IMR-90 (cell line): ENCODE data around the gene PTPRO. TPM values are rescaled to one million over a fixed set of nuclear protein-coding genes. Genes with fewer than 3 reads are reported as not detected.

Source experiments
- ATAC-seq: fragments of 200-7000 bp; cut with Tn5 transposase; 2 replicates; pipeline ENCODE4 v1.9.1; 2020; ENCODE audit warnings: low read depth, mild to moderate bottlenecking, moderate library complexity
- BruUV-seq: library from RNA; stranded (reverse); fragments of 400-500 nt; replicated peaks from 2 replicates; lab custom pipeline; 2021; lab: Mats Ljungman, UMichigan
- CTCF ChIA-PET: fragments of 300-600 bp; formaldehyde crosslinking; extraction: SDS; loops from one replicate; lab custom pipeline; 2021; ENCODE audit warnings: antibody characterized with exemption; lab: Yijun Ruan, JAX
- POLR2A ChIA-PET: fragments of 300-600 bp; sonication (Branson Sonifier 250); formaldehyde crosslinking; loops from one replicate; lab custom pipeline; 2022; ENCODE audit warnings: antibody characterized with exemption; ENCODE audit not compliant: unreplicated experiment; lab: Charles Lee
- DNase-seq: peaks from one replicate; pipeline ENCODE4 v3.0.0; 2013
- H2AFZ ChIP-seq: replicated peaks from 2 replicates; pipeline ENCODE3; 2013; ENCODE audit warnings: low read length, mild to moderate bottlenecking; ENCODE audit not compliant: poor library complexity
- H2AK5ac ChIP-seq: 2 replicates; pipeline ENCODE4 v1.6.1; 2013; ENCODE audit warnings: low read depth, low read length, inconsistent platforms
- H2AK9ac ChIP-seq: replicated peaks from 2 replicates; pipeline ENCODE3; 2013; ENCODE audit warnings: mild to moderate bottlenecking, low read depth, low read length, moderate library complexity; ENCODE audit not compliant: poor library complexity
- H2BK120ac ChIP-seq: 2 replicates; pipeline ENCODE4 v1.6.1; 2013; ENCODE audit warnings: low read depth, low read length, inconsistent platforms
- H2BK15ac ChIP-seq: 3 replicates; pipeline ENCODE4 v1.6.1; 2013; ENCODE audit warnings: low read depth, low read length, inconsistent platforms
- H2BK20ac ChIP-seq: 2 replicates; pipeline ENCODE4 v1.6.1; 2013; ENCODE audit warnings: low read depth, mild to moderate bottlenecking, inconsistent platforms, low read length, moderate library complexity
- H2BK5ac ChIP-seq: 2 replicates; pipeline ENCODE4 v1.6.1; 2013; ENCODE audit warnings: mild to moderate bottlenecking, low read depth, low read length, inconsistent platforms; ENCODE audit not compliant: poor library complexity, severe bottlenecking
- H3K14ac ChIP-seq: replicated peaks from 2 replicates; pipeline ENCODE4 v1.6.1; 2013; ENCODE audit warnings: low read depth, low read length, inconsistent platforms
- H3K18ac ChIP-seq: 2 replicates; pipeline ENCODE4 v1.6.1; 2013; ENCODE audit warnings: low read depth, low read length, control low read depth
- H3K23ac ChIP-seq: 2 replicates; pipeline ENCODE4 v1.6.1; 2013; ENCODE audit warnings: low read depth, low read length, inconsistent platforms
- H3K27ac ChIP-seq: 2 replicates; pipeline ENCODE4 v1.5.1; 2013; ENCODE audit warnings: mild to moderate bottlenecking, control low read depth, low read length; ENCODE audit not compliant: insufficient read depth
- H3K27me3 ChIP-seq: 2 replicates; pipeline ENCODE4 v1.6.1; 2013; ENCODE audit warnings: low read length; ENCODE audit not compliant: control insufficient read depth, insufficient read depth
- H3K36me3 ChIP-seq: 2 replicates; pipeline ENCODE4 v1.6.1; 2013; ENCODE audit warnings: low read length, mixed read lengths; ENCODE audit not compliant: control insufficient read depth, insufficient read depth
- H3K4ac ChIP-seq: 2 replicates; pipeline ENCODE4 v1.6.1; 2013; ENCODE audit warnings: low read depth, low read length, inconsistent platforms
- H3K4me1 ChIP-seq: 2 replicates; pipeline ENCODE4 v1.6.1; 2013; ENCODE audit warnings: low read length, mixed read lengths; ENCODE audit not compliant: control insufficient read depth, insufficient read depth
- H3K4me2 ChIP-seq: 2 replicates; pipeline ENCODE4 v1.6.1; 2013; ENCODE audit warnings: low read depth, mild to moderate bottlenecking, control low read depth, low read length, moderate library complexity
- H3K4me3 ChIP-seq: 2 replicates; pipeline ENCODE4 v1.5.1; 2013; ENCODE audit warnings: low read depth, mild to moderate bottlenecking, control low read depth, low read length, moderate library complexity; ENCODE audit not compliant: insufficient read depth
- H3K56ac ChIP-seq: 2 replicates; pipeline ENCODE4 v1.6.1; 2013; ENCODE audit warnings: low read length, inconsistent platforms; ENCODE audit not compliant: insufficient read depth; ENCODE audit errors: extremely low read depth
- H3K79me1 ChIP-seq, 2 experiments: 2 replicates each; pipeline ENCODE4 v1.6.1; 2013; ENCODE audit warnings: low read length in 2 of 2, inconsistent platforms in 1 of 2, low read depth in 1 of 2
- H3K9ac ChIP-seq: 2 replicates; pipeline ENCODE4 v1.6.1; 2013; ENCODE audit warnings: low read depth, low read length, control low read depth
- H3K9me1 ChIP-seq: 2 replicates; pipeline ENCODE4 v1.6.1; 2013; ENCODE audit warnings: low read length, inconsistent platforms; ENCODE audit not compliant: insufficient read depth
- H3K9me3 ChIP-seq: 2 replicates; pipeline ENCODE4 v1.6.1; 2013; ENCODE audit warnings: low read length; ENCODE audit not compliant: control insufficient read depth, insufficient read depth
- H4K20me1 ChIP-seq: 2 replicates; pipeline ENCODE4 v1.6.1; 2013; ENCODE audit warnings: low read length, inconsistent platforms; ENCODE audit not compliant: insufficient read depth
- H4K5ac ChIP-seq: 2 replicates; pipeline ENCODE4 v1.6.1; 2013; ENCODE audit warnings: mild to moderate bottlenecking, low read depth, low read length, control low read depth
- H4K8ac ChIP-seq, 2 experiments: 2 replicates each; pipeline ENCODE4 v1.6.1; 2013; ENCODE audit warnings: low read depth in 2 of 2, low read length in 2 of 2, control low read depth in 1 of 2, inconsistent platforms in 1 of 2
- H4K91ac ChIP-seq: 2 replicates; pipeline ENCODE4 v1.6.1; 2013; ENCODE audit warnings: low read depth, low read length, inconsistent platforms; ENCODE audit not compliant: insufficient read depth
- CEBPB ChIP-seq: IDR thresholded peaks from 2 replicates; pipeline ENCODE4 v1.6.1; 2012; ENCODE audit warnings: low read depth, low read length, improper control_type of control experiment
- MAFK ChIP-seq: IDR thresholded peaks from 2 replicates; pipeline ENCODE4 v1.6.1; 2012; ENCODE audit warnings: low read depth, low read length, improper control_type of control experiment
- NFE2L2 ChIP-seq: fragments of 150-350 bp; IDR thresholded peaks from 2 replicates; pipeline ENCODE4 v1.6.1; 2016; ENCODE audit warnings: low read depth, mild to moderate bottlenecking, low read length
- RCOR1 ChIP-seq: IDR thresholded peaks from 2 replicates; pipeline ENCODE4 v1.6.1; 2012; ENCODE audit warnings: mild to moderate bottlenecking, low read length, improper control_type of control experiment; ENCODE audit not compliant: insufficient replicate concordance
- SMC3 ChIP-seq: fragments of 150-350 bp; IDR thresholded peaks from 2 replicates; pipeline ENCODE4 v1.6.1; 2016; ENCODE audit warnings: low read depth, mild to moderate bottlenecking, antibody characterized with exemption, low read length, moderate library complexity
- USF2 ChIP-seq: fragments of 150-350 bp; IDR thresholded peaks from 2 replicates; pipeline ENCODE4 v1.6.1; 2017; ENCODE audit warnings: mild to moderate bottlenecking, antibody characterized with exemption, low read length, low read depth
- WGBS, 2 experiments: methylation state at CpG; one replicate each; pipeline versions ENCODE4 v1.1.5 to v1.1.7; 2013; ENCODE audit warnings: missing lambda C conversion rate in 2 of 2; ENCODE audit not compliant: insufficient read length in 1 of 2; ENCODE audit errors: extremely low coverage in 2 of 2; 5-methylcytosine and 5-hydroxymethylcytosine counted together
- dilution Hi-C: fragments of 300-500 bp; cut with HindIII; formaldehyde crosslinking; loops from one replicate; pipeline ENCODE4 v1.14.3; 2018; ENCODE audit warnings: low sequenced_read_pairs; ENCODE audit not compliant: unreplicated experiment
- in situ Hi-C: fragments of 300-500 bp; cut with MboI; formaldehyde crosslinking; loops from 3 replicates; pipeline ENCODE4 v1.14.3; 2019; ENCODE audit warnings: low sequenced_read_pairs, inconsistent platforms, mixed read lengths
- intact Hi-C: fragments of 100-400 bp; cut with micrococcal nuclease; formaldehyde crosslinking; loops from 2 replicates; pipeline ENCODE4 v1.10.0; 2022
- polyA plus RNA-seq, 3 experiments: library from polyadenylated mRNA; depleted of rRNA; stranded (reverse); fragments of >200 nt; gene quantifications; 2 replicates each; pipeline ENCODE4 v1.2.3, GENCODE V29; 2012; ENCODE audit warnings: low replicate concordance in 1 of 3
- total RNA-seq: library from RNA; depleted of rRNA; stranded (reverse); fragments of >200 nt; gene quantifications from 2 replicates; pipeline ENCODE4 v1.2.3, GENCODE V29; 2012

PTPRO gene
- total and polyA plus RNA-seq, 2 of the 4 experiments (the other 2 are of a cell fraction), result 0.03 to 0.18 TPM

GRCh38 chr12:15389561-15389960 is 67.3 kb downstream of the PTPRO start:
- no peak overlapping the region for H3K23ac ChIP-seq
- H3K9me1 ChIP-seq, result no peaks in the 10 kb centered on the region
- H4K91ac ChIP-seq, result no peak overlapping the region
- H4K8ac ChIP-seq, result no peak overlapping the region
- H3K4ac ChIP-seq, result no peak overlapping the region
- BruUV-seq, result no TSS peak
- H2BK20ac ChIP-seq, result no peak overlapping the region
- H3K4me1 ChIP-seq, result no peaks in the 10 kb centered on the region
- H3K18ac ChIP-seq, result no peak overlapping the region
- no peaks in the 10 kb centered on the region for H3K27me3 ChIP-seq
- H4K20me1 ChIP-seq, result no peaks in the 10 kb centered on the region
- no peak overlapping the region for H2BK5ac ChIP-seq
- no CpG with 5 or more reads among the region's 1 CpG for WGBS, 2 experiments
- no peak overlapping the region for H3K27ac ChIP-seq
- intact Hi-C loops, result no loop called here
- no peak overlapping the region for H3K4me3 ChIP-seq
- H3K56ac ChIP-seq, result no peak overlapping the region
- H2BK15ac ChIP-seq, result no peak overlapping the region
- H4K5ac ChIP-seq, result no peak overlapping the region
- H3K14ac ChIP-seq, result no peak overlapping the region
- ChIA-PET POLR2A (no interaction called here), CTCF (no interaction called here)
- dilution Hi-C loops, result no loop called here
- no peak overlapping the region for H2BK120ac ChIP-seq
- in situ Hi-C loops, result no loop called here
- H3K9me3 ChIP-seq, result no peaks in the 10 kb centered on the region
- ATAC-seq (no peak), DNase-seq (no peak)
- TF ChIP-seq CEBPB (no peak), RCOR1 (no peak), USF2 (no peak), SMC3 (no peak), NFE2L2 (no peak), MAFK (no peak)
- no peak overlapping the region for H2AK5ac ChIP-seq
- H3K36me3 ChIP-seq, result no peaks in the 10 kb centered on the region
- H3K4me2 ChIP-seq, result no peak overlapping the region
- no peak overlapping the region for H2AK9ac ChIP-seq
- no peak overlapping the region for H3K9ac ChIP-seq
- no peak overlapping the region for H2AFZ ChIP-seq
- no peaks in the 10 kb centered on the region for H3K79me1 ChIP-seq
